ENCODE data around the gene GMDS.

GRCh38 chr6:2085657-2086056, 159.7 kb downstream of the GMDS start:
- TF ChIP-seq RNF219 (CRISPR knock-in tag; IDR thresholded peaks at IDR 0.05) (no peak), NCOR1 (IDR thresholded peaks at IDR 0.05; ENCODE audit: borderline replicate concordance, low read length) (no peak), MTF2 (CRISPR knock-in tag; IDR thresholded peaks at IDR 0.05; ENCODE audit: borderline replicate concordance) (no peak), CTCF (CRISPR knock-in tag; IDR thresholded peaks at IDR 0.05) (no peak), GABPB1 (CRISPR knock-in tag; IDR thresholded peaks at IDR 0.05) (no peak)
